ENCODE data around the gene QSER1.

Gene QSER1

DNA sequence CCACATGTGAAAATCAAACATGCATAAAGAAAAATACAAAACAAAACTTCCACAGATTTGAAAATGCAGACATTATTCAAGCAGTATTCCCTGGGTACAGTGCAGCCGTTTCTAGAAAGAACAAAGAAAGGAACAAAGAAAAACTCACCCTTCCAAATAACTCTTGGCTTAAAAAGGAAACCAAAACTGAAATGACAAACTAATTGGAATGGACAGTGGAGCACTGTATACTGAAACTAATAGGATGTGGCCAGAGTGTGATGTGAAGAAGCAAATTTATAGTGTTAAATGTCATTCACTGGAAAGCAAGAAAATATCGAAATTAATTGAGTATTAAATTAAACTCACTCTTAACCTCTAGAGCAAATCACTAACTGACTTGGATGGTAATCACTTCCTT lies 55.4 kb downstream of the QSER1 start:
- DNase-seq (ENCODE audit: low read depth in 2 of 2) = no peak
- no peak for TF ChIP-seq CTCF (IDR thresholded peaks at IDR 0.05; ENCODE audit: low read depth, low read length)
- no peak overlapping the region for H3K4me3 ChIP-seq (replicated peaks in 1 of 2; ENCODE audit: low read depth in 2 of 2, low read length in 2 of 2)

DNA sequence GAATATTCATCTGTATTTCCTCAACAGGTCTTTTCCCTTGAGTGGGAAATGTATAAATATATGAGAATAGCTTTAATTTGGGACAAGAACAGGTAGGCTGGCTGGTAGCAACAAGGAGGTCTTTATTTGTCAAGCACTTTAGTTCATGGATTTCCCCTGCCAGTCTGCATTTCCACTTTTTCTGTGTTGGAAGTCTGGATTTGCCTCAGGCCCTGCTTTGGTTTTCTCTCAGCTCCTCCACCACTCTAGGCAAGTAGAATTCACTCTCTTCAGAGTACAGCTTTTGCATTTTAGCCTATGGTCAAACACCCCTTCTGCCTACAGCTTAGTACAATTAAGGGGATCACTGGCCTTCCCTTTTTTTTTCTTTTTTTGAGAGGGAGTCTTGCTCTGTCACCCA lies 57.1 kb downstream of the QSER1 start:
- DNase-seq (ENCODE audit: low read depth in 2 of 2) = no peak
- H3K4me3 ChIP-seq (replicated peaks in 1 of 2; ENCODE audit: low read depth in 2 of 2, low read length in 2 of 2) = no peak overlapping the region
- TF ChIP-seq CTCF (IDR thresholded peaks at IDR 0.05; ENCODE audit: low read depth, low read length) = no peak

DNA sequence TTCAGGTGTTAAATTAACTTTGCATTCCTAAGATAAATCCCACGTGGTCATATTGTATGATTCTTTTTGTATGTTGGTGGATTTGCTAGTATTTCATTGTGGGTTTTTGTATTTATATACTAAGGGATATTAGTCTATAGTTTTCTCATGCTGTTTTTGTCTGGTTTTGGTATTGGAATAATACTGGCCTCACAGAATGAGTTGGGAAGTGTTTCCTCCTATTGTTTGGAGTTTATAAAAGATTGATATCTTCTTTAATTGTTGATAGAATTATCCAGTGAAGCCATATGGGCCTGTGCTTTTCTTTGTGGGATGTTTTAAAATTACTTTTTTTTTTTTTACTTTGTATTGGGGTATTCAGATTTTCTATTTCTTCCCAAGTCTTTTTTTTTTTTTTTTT lies 59.8 kb downstream of the QSER1 start:
- DNase-seq (ENCODE audit: low read depth in 2 of 2) = no peak
- no peak for TF ChIP-seq CTCF (IDR thresholded peaks at IDR 0.05; ENCODE audit: low read depth, low read length)
- no peak overlapping the region for H3K4me3 ChIP-seq (replicated peaks in 1 of 2; ENCODE audit: low read depth in 2 of 2, low read length in 2 of 2)

GRCh38 chr11:32953700-32954099 lies 61.1 kb downstream of the QSER1 start:
- no peak for DNase-seq (ENCODE audit: low read depth in 2 of 2)
- H3K4me3 ChIP-seq (replicated peaks in 1 of 2; ENCODE audit: low read depth in 2 of 2, low read length in 2 of 2) = no peak overlapping the region
- no peak for TF ChIP-seq CTCF (IDR thresholded peaks at IDR 0.05; ENCODE audit: low read depth, low read length)

DNA sequence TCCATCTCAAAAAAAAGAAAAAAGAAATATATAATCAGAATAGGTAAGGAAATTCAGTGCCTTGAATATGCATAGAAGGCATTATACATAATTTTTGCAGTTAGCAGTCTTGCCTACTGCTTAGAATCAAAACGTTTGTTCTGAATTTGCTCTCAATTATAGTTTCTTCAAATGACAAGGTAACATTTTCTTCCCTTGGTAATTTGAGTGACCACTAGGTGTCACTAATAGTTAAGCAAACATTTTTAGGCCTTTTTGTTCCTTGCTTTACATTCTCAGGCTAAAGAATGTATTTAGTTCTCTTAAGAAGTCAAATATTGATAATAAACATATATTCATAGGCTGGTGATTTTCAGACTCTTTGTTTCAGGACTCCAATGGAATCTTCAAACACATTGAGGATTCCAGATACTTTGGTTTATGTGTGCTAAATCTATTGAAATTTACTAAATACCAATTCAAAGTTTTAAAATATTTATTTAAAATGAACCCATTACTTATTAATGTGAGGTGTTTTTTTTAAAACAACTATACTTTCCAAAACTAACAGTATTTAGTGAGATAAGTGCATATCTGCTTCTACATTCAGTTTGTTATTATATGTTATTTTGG lies 68.0 kb downstream of the QSER1 start:
- peak; percentile 74 to 79 for DNase-seq (ENCODE audit: low read depth in 2 of 2)
- peak; percentile 54 for TF ChIP-seq CTCF (IDR thresholded peaks at IDR 0.05; ENCODE audit: low read depth, low read length)
- H3K4me3 ChIP-seq (replicated peaks in 1 of 2; ENCODE audit: low read depth in 2 of 2, low read length in 2 of 2) = no peak overlapping the region

- no peak overlapping the region for H3K4me3 ChIP-seq (replicated peaks in 1 of 2; ENCODE audit: low read depth in 2 of 2, low read length in 2 of 2)
- no peak for TF ChIP-seq CTCF (IDR thresholded peaks at IDR 0.05; ENCODE audit: low read depth, low read length)
- DNase-seq (ENCODE audit: low read depth in 2 of 2) = peak; percentile 23 to 73
Measured at GRCh38 chr11:32962016-32962415, 69.4 kb downstream of the QSER1 start.

GRCh38 chr11:32963721-32964120 lies 71.1 kb downstream of the QSER1 start:
- TF ChIP-seq CTCF (IDR thresholded peaks at IDR 0.05; ENCODE audit: low read depth, low read length) = no peak
- no peak overlapping the region for H3K4me3 ChIP-seq (replicated peaks in 1 of 2; ENCODE audit: low read depth in 2 of 2, low read length in 2 of 2)
- no peak for DNase-seq (ENCODE audit: low read depth in 2 of 2)
